IMR-90 (cell line): ENCODE measurements around the gene BTNL3. TPM values are rescaled to one million over a fixed set of nuclear protein-coding genes. Genes with fewer than 3 reads are reported as not detected.

Source experiments
- ATAC-seq: fragments of 200-7000 bp; cut with Tn5 transposase; 2 replicates; pipeline ENCODE4 v1.9.1; 2020; ENCODE audit warnings: low read depth, mild to moderate bottlenecking, moderate library complexity
- BruUV-seq: library from RNA; stranded (reverse); fragments of 400-500 nt; replicated peaks from 2 replicates; lab custom pipeline; 2021; lab: Mats Ljungman, UMichigan
- CTCF ChIA-PET: fragments of 300-600 bp; formaldehyde crosslinking; extraction: SDS; loops from one replicate; lab custom pipeline; 2021; ENCODE audit warnings: antibody characterized with exemption; lab: Yijun Ruan, JAX
- POLR2A ChIA-PET: fragments of 300-600 bp; sonication (Branson Sonifier 250); formaldehyde crosslinking; loops from one replicate; lab custom pipeline; 2022; ENCODE audit warnings: antibody characterized with exemption; ENCODE audit not compliant: unreplicated experiment; lab: Charles Lee
- DNase-seq: peaks from one replicate; pipeline ENCODE4 v3.0.0; 2013
- H2AFZ ChIP-seq: replicated peaks from 2 replicates; pipeline ENCODE3; 2013; ENCODE audit warnings: low read length, mild to moderate bottlenecking; ENCODE audit not compliant: poor library complexity
- H2AK5ac ChIP-seq: 2 replicates; pipeline ENCODE4 v1.6.1; 2013; ENCODE audit warnings: low read depth, low read length, inconsistent platforms
- H2AK9ac ChIP-seq: replicated peaks from 2 replicates; pipeline ENCODE3; 2013; ENCODE audit warnings: mild to moderate bottlenecking, low read depth, low read length, moderate library complexity; ENCODE audit not compliant: poor library complexity
- H2BK120ac ChIP-seq: 2 replicates; pipeline ENCODE4 v1.6.1; 2013; ENCODE audit warnings: low read depth, low read length, inconsistent platforms
- H2BK15ac ChIP-seq: 3 replicates; pipeline ENCODE4 v1.6.1; 2013; ENCODE audit warnings: low read depth, low read length, inconsistent platforms
- H2BK20ac ChIP-seq: 2 replicates; pipeline ENCODE4 v1.6.1; 2013; ENCODE audit warnings: low read depth, mild to moderate bottlenecking, inconsistent platforms, low read length, moderate library complexity
- H2BK5ac ChIP-seq: 2 replicates; pipeline ENCODE4 v1.6.1; 2013; ENCODE audit warnings: mild to moderate bottlenecking, low read depth, low read length, inconsistent platforms; ENCODE audit not compliant: poor library complexity, severe bottlenecking
- H3K14ac ChIP-seq: replicated peaks from 2 replicates; pipeline ENCODE4 v1.6.1; 2013; ENCODE audit warnings: low read depth, low read length, inconsistent platforms
- H3K18ac ChIP-seq: 2 replicates; pipeline ENCODE4 v1.6.1; 2013; ENCODE audit warnings: low read depth, low read length, control low read depth
- H3K23ac ChIP-seq: 2 replicates; pipeline ENCODE4 v1.6.1; 2013; ENCODE audit warnings: low read depth, low read length, inconsistent platforms
- H3K27ac ChIP-seq: 2 replicates; pipeline ENCODE4 v1.5.1; 2013; ENCODE audit warnings: mild to moderate bottlenecking, control low read depth, low read length; ENCODE audit not compliant: insufficient read depth
- H3K27me3 ChIP-seq: 2 replicates; pipeline ENCODE4 v1.6.1; 2013; ENCODE audit warnings: low read length; ENCODE audit not compliant: control insufficient read depth, insufficient read depth
- H3K36me3 ChIP-seq: 2 replicates; pipeline ENCODE4 v1.6.1; 2013; ENCODE audit warnings: low read length, mixed read lengths; ENCODE audit not compliant: control insufficient read depth, insufficient read depth
- H3K4ac ChIP-seq: 2 replicates; pipeline ENCODE4 v1.6.1; 2013; ENCODE audit warnings: low read depth, low read length, inconsistent platforms
- H3K4me1 ChIP-seq: 2 replicates; pipeline ENCODE4 v1.6.1; 2013; ENCODE audit warnings: low read length, mixed read lengths; ENCODE audit not compliant: control insufficient read depth, insufficient read depth
- H3K4me2 ChIP-seq: 2 replicates; pipeline ENCODE4 v1.6.1; 2013; ENCODE audit warnings: low read depth, mild to moderate bottlenecking, control low read depth, low read length, moderate library complexity
- H3K4me3 ChIP-seq: 2 replicates; pipeline ENCODE4 v1.5.1; 2013; ENCODE audit warnings: low read depth, mild to moderate bottlenecking, control low read depth, low read length, moderate library complexity; ENCODE audit not compliant: insufficient read depth
- H3K56ac ChIP-seq: 2 replicates; pipeline ENCODE4 v1.6.1; 2013; ENCODE audit warnings: low read length, inconsistent platforms; ENCODE audit not compliant: insufficient read depth; ENCODE audit errors: extremely low read depth
- H3K79me1 ChIP-seq, 2 experiments: 2 replicates each; pipeline ENCODE4 v1.6.1; 2013; ENCODE audit warnings: low read length in 2 of 2, inconsistent platforms in 1 of 2, low read depth in 1 of 2
- H3K9ac ChIP-seq: 2 replicates; pipeline ENCODE4 v1.6.1; 2013; ENCODE audit warnings: low read depth, low read length, control low read depth
- H3K9me1 ChIP-seq: 2 replicates; pipeline ENCODE4 v1.6.1; 2013; ENCODE audit warnings: low read length, inconsistent platforms; ENCODE audit not compliant: insufficient read depth
- H3K9me3 ChIP-seq: 2 replicates; pipeline ENCODE4 v1.6.1; 2013; ENCODE audit warnings: low read length; ENCODE audit not compliant: control insufficient read depth, insufficient read depth
- H4K20me1 ChIP-seq: 2 replicates; pipeline ENCODE4 v1.6.1; 2013; ENCODE audit warnings: low read length, inconsistent platforms; ENCODE audit not compliant: insufficient read depth
- H4K5ac ChIP-seq: 2 replicates; pipeline ENCODE4 v1.6.1; 2013; ENCODE audit warnings: mild to moderate bottlenecking, low read depth, low read length, control low read depth
- H4K8ac ChIP-seq, 2 experiments: 2 replicates each; pipeline ENCODE4 v1.6.1; 2013; ENCODE audit warnings: low read depth in 2 of 2, low read length in 2 of 2, control low read depth in 1 of 2, inconsistent platforms in 1 of 2
- H4K91ac ChIP-seq: 2 replicates; pipeline ENCODE4 v1.6.1; 2013; ENCODE audit warnings: low read depth, low read length, inconsistent platforms; ENCODE audit not compliant: insufficient read depth
- CEBPB ChIP-seq: IDR thresholded peaks from 2 replicates; pipeline ENCODE4 v1.6.1; 2012; ENCODE audit warnings: low read depth, low read length, improper control_type of control experiment
- ELK1 ChIP-seq: fragments of 150-350 bp; IDR thresholded peaks from 2 replicates; pipeline ENCODE4 v1.6.1; 2016; ENCODE audit warnings: low read depth, mild to moderate bottlenecking, low read length, moderate library complexity, borderline replicate concordance
- FOS ChIP-seq: fragments of 150-350 bp; IDR thresholded peaks from 2 replicates; pipeline ENCODE4 v1.6.1; 2016; ENCODE audit warnings: low read depth, low read length
- MAFK ChIP-seq: IDR thresholded peaks from 2 replicates; pipeline ENCODE4 v1.6.1; 2012; ENCODE audit warnings: low read depth, low read length, improper control_type of control experiment
- MAZ ChIP-seq: IDR thresholded peaks from 2 replicates; pipeline ENCODE4 v1.6.1; 2012; ENCODE audit warnings: low read depth, mild to moderate bottlenecking, low read length, improper control_type of control experiment, moderate library complexity, borderline replicate concordance
- NFE2L2 ChIP-seq: fragments of 150-350 bp; IDR thresholded peaks from 2 replicates; pipeline ENCODE4 v1.6.1; 2016; ENCODE audit warnings: low read depth, mild to moderate bottlenecking, low read length
- POLR2A ChIP-seq: IDR thresholded peaks from 2 replicates; pipeline ENCODE4 v1.6.1; 2012; ENCODE audit warnings: mild to moderate bottlenecking, low read depth, low read length
- RFX5 ChIP-seq: IDR thresholded peaks from 2 replicates; pipeline ENCODE4 v1.8.0; 2012; ENCODE audit warnings: low read depth, mild to moderate bottlenecking, low read length, moderate library complexity
- SMC3 ChIP-seq: fragments of 150-350 bp; IDR thresholded peaks from 2 replicates; pipeline ENCODE4 v1.6.1; 2016; ENCODE audit warnings: low read depth, mild to moderate bottlenecking, antibody characterized with exemption, low read length, moderate library complexity
- WGBS, 2 experiments: methylation state at CpG; one replicate each; pipeline versions ENCODE4 v1.1.5 to v1.1.7; 2013; ENCODE audit warnings: missing lambda C conversion rate in 2 of 2; ENCODE audit not compliant: insufficient read length in 1 of 2; ENCODE audit errors: extremely low coverage in 2 of 2; 5-methylcytosine and 5-hydroxymethylcytosine counted together
- dilution Hi-C: fragments of 300-500 bp; cut with HindIII; formaldehyde crosslinking; loops from one replicate; pipeline ENCODE4 v1.14.3; 2018; ENCODE audit warnings: low sequenced_read_pairs; ENCODE audit not compliant: unreplicated experiment
- in situ Hi-C: fragments of 300-500 bp; cut with MboI; formaldehyde crosslinking; loops from 3 replicates; pipeline ENCODE4 v1.14.3; 2019; ENCODE audit warnings: low sequenced_read_pairs, inconsistent platforms, mixed read lengths
- intact Hi-C: fragments of 100-400 bp; cut with micrococcal nuclease; formaldehyde crosslinking; loops from 2 replicates; pipeline ENCODE4 v1.10.0; 2022
- polyA plus RNA-seq, 3 experiments: library from polyadenylated mRNA; depleted of rRNA; stranded (reverse); fragments of >200 nt; gene quantifications; 2 replicates each; pipeline ENCODE4 v1.2.3, GENCODE V29; 2012; ENCODE audit warnings: low replicate concordance in 1 of 3
- total RNA-seq: library from RNA; depleted of rRNA; stranded (reverse); fragments of >200 nt; gene quantifications from 2 replicates; pipeline ENCODE4 v1.2.3, GENCODE V29; 2012

The BTNL3 gene
- total and polyA plus RNA-seq, 2 of the 4 experiments (the other 2 are of a cell fraction), result not detected

GRCh38 chr5:181028032-181028819 lies 39.6 kb downstream of the BTNL3 start:
- Histone ChIP-seq H3K36me3 (no peaks in the 10 kb centered on the region), H4K5ac (no peak overlapping the region), H2AFZ (no peak overlapping the region), H2AK5ac (no peak overlapping the region), H2BK15ac (no peak overlapping the region), H3K4me3 (no peak overlapping the region), H3K14ac (no peak overlapping the region), H3K4ac (no peak overlapping the region), H4K20me1 (no peaks in the 10 kb centered on the region), H3K4me1 (no peaks in the 10 kb centered on the region), H3K79me1 (no peaks in the 10 kb centered on the region), H4K8ac (no peak overlapping the region), H3K9ac (no peak overlapping the region), H2BK20ac (no peak overlapping the region), H3K56ac (no peak overlapping the region), H2BK5ac (no peak overlapping the region), H2AK9ac (no peak overlapping the region), H3K18ac (no peak overlapping the region), H3K9me1 (no peaks in the 10 kb centered on the region), H3K9me3 (peaks cover 11% of the 10 kb centered on the region), H4K91ac (no peak overlapping the region), H3K27me3 (no peaks in the 10 kb centered on the region), H3K4me2 (no peak overlapping the region), H3K27ac (no peak overlapping the region), H3K23ac (no peak overlapping the region), H2BK120ac (no peak overlapping the region)
- in situ Hi-C loops (no loop called here), dilution Hi-C loops (no loop called here), intact Hi-C loops (no loop called here)
- DNase-seq, result no peak
- POLR2A ChIA-PET, result no interaction called here
- WGBS, 2 experiments, result 82% methylated on average over 9 of the region's 26 CpGs; no CpG with 5 or more reads in 1 of the 2 experiments
- CTCF ChIA-PET, result no interaction called here
- TF ChIP-seq SMC3 (no peak), POLR2A (no peak), RFX5 (no peak), MAFK (no peak), MAZ (no peak), CEBPB (no peak), NFE2L2 (no peak), ELK1 (no peak), FOS (no peak)
- no peak for ATAC-seq
- BruUV-seq, result no TSS peak
